Measurements from ENCODE around the gene DSE.

Gene DSE

GRCh38 chr6:116433206-116433712 lies 62.5 kb downstream of the DSE start:
- DNase-seq (ENCODE audit: low read depth): no peak
- no peak for TF ChIP-seq CTCF (conservative IDR thresholded peaks at IDR 0.05; ENCODE audit: low read depth, low read length)

GRCh38 chr6:116434056-116434725 lies 63.4 kb downstream of the DSE start:
- no peak for TF ChIP-seq CTCF (conservative IDR thresholded peaks at IDR 0.05; ENCODE audit: low read depth, low read length)
- no peak overlapping the region for H3K4me3 ChIP-seq (ENCODE audit: low read depth, low read length)
- no peak for DNase-seq (ENCODE audit: low read depth)

More at GRCh38 chr6:116433206-116433712, 62.5 kb downstream of the DSE start:
- H3K4me3 ChIP-seq (ENCODE audit: low read depth, low read length): no peak overlapping the region

GRCh38 chr6:116436586-116436985 lies 65.8 kb downstream of the DSE start:
- TF ChIP-seq CTCF (conservative IDR thresholded peaks at IDR 0.05; ENCODE audit: low read depth, low read length): no peak
- no peak overlapping the region for H3K4me3 ChIP-seq (ENCODE audit: low read depth, low read length)
- DNase-seq (ENCODE audit: low read depth): peak; percentile 61

GRCh38 chr6:116437656-116438055 lies 66.9 kb downstream of the DSE start:
- DNase-seq (ENCODE audit: low read depth): no peak
- no peak overlapping the region for H3K4me3 ChIP-seq (ENCODE audit: low read depth, low read length)
- TF ChIP-seq CTCF (conservative IDR thresholded peaks at IDR 0.05; ENCODE audit: low read depth, low read length): no peak

GRCh38 chr6:116438590-116439448 lies 68.1 kb downstream of the DSE start:
- TF ChIP-seq CTCF (conservative IDR thresholded peaks at IDR 0.05; ENCODE audit: low read depth, low read length): no peak
- peak; percentile 39 for DNase-seq (ENCODE audit: low read depth)
- no peak overlapping the region for H3K4me3 ChIP-seq (ENCODE audit: low read depth, low read length)

- TF ChIP-seq CTCF (conservative IDR thresholded peaks at IDR 0.05; ENCODE audit: low read depth, low read length): no peak
- DNase-seq (ENCODE audit: low read depth): peak; percentile 76
- H3K4me3 ChIP-seq (ENCODE audit: low read depth, low read length): no peak overlapping the region
These were observed 68.8 kb downstream of the DSE start for GRCh38 chr6:116439522-116440051.

Data from choroid plexus epithelial cell (primary cell).